CD14-positive monocyte (primary cell): ENCODE data around the gene PTGDS. TPM values are rescaled to one million over a fixed set of nuclear protein-coding genes. Genes with fewer than 3 reads are reported as not detected.

Source experiments
- DNase-seq, 3 donors: peaks; one replicate each; pipeline ENCODE4 v3.0.0-alpha.2; 2011 to 2022
- H2AFZ ChIP-seq: 2 replicates; pipeline ENCODE4 v1.6.0; 2012; ENCODE audit warnings: mild to moderate bottlenecking, low read depth, low read length, inconsistent platforms; ENCODE audit not compliant: insufficient read depth, poor library complexity, severe bottlenecking
- H3K27ac ChIP-seq, 2 donors: 1 replicate in 1 of 2; 2 replicates in 1 of 2; pipeline ENCODE4 v1.5.1; 2012 to 2013; ENCODE audit warnings: low read length in 2 of 2, control low read depth in 1 of 2, inconsistent platforms in 1 of 2, low read depth in 1 of 2, mild to moderate bottlenecking in 1 of 2
- H3K27me3 ChIP-seq, 2 donors: one replicate each; pipeline versions ENCODE4 v1.6.0 to v1.6.1; 2011 to 2013; ENCODE audit warnings: low read length in 2 of 2; ENCODE audit not compliant: control insufficient read depth in 2 of 2, insufficient read depth in 2 of 2
- H3K36me3 ChIP-seq, 2 donors: replicated peaks in 1 of 2; 1 replicate in 1 of 2; 2 replicates in 1 of 2; pipeline versions ENCODE4 v1.5.1 to v1.6.1; 2012 to 2013; ENCODE audit warnings: low read length in 2 of 2, control low read depth in 1 of 2, inconsistent platforms in 1 of 2, mild to moderate bottlenecking in 1 of 2; ENCODE audit not compliant: insufficient read depth in 2 of 2, control insufficient read depth in 1 of 2
- H3K4me1 ChIP-seq, 2 donors: 1 replicate in 1 of 2; 2 replicates in 1 of 2; pipeline versions ENCODE4 v1.5.1 to v1.6.1; 2012 to 2013; ENCODE audit warnings: low read length in 2 of 2, control low read depth in 1 of 2, inconsistent platforms in 1 of 2, mild to moderate bottlenecking in 1 of 2, moderate library complexity in 1 of 2; ENCODE audit not compliant: insufficient read depth in 2 of 2, control insufficient read depth in 1 of 2
- H3K4me2 ChIP-seq: replicated peaks from 2 replicates; pipeline ENCODE3; 2012; ENCODE audit warnings: low read length, moderate library complexity, mild to moderate bottlenecking; ENCODE audit not compliant: poor library complexity, severe bottlenecking; ENCODE audit errors: extremely low read depth
- H3K4me3 ChIP-seq, 3 experiments: fragments of 200-600 bp in 1 of 3; sonication (generic) in 1 of 3; replicated peaks in 1 of 3; 1 replicate in 2 of 3; 2 replicates in 1 of 3; pipeline ENCODE4 v1.5.1; 2011 to 2013; ENCODE audit warnings: low read length in 3 of 3, mild to moderate bottlenecking in 3 of 3, control low read depth in 2 of 3, low read depth in 2 of 3, inconsistent platforms in 1 of 3, moderate library complexity in 1 of 3
- H3K79me2 ChIP-seq: 2 replicates; pipeline ENCODE4 v1.6.0; 2012; ENCODE audit warnings: mild to moderate bottlenecking, control low read depth, inconsistent platforms, low read length, moderate library complexity; ENCODE audit not compliant: insufficient read depth
- H3K9ac ChIP-seq: 2 replicates; pipeline ENCODE4 v1.6.0; 2017; ENCODE audit warnings: low read length, mild to moderate bottlenecking; ENCODE audit not compliant: insufficient read depth, poor library complexity, severe bottlenecking
- H3K9me3 ChIP-seq, 2 donors: replicated peaks in 1 of 2; 1 replicate in 1 of 2; 2 replicates in 1 of 2; pipeline versions ENCODE4 v1.5.1 to v1.6.1; 2012 to 2013; ENCODE audit warnings: low read length in 2 of 2, control low read depth in 1 of 2; ENCODE audit not compliant: control insufficient read depth in 1 of 2, insufficient read depth in 1 of 2
- H4K20me1 ChIP-seq: 2 replicates; pipeline ENCODE4 v1.6.0; 2012; ENCODE audit warnings: mild to moderate bottlenecking, low read length, control low read depth, moderate library complexity; ENCODE audit not compliant: insufficient read depth
- H3K27ac Mint-ChIP-seq, 7 donors: one replicate each; pipeline ENCODE4 v1.8.0; 2020; ENCODE audit warnings: mild to moderate bottlenecking in 7 of 7, mixed read lengths in 7 of 7, moderate library complexity in 6 of 7, inconsistent platforms in 2 of 7
- H3K27me3 Mint-ChIP-seq, 3 donors: one replicate each; pipeline ENCODE4 v1.8.0; 2021 to 2022; ENCODE audit warnings: low read depth in 3 of 3, mild to moderate bottlenecking in 3 of 3, mixed read lengths in 3 of 3, moderate library complexity in 3 of 3, inconsistent platforms in 1 of 3
- H3K36me3 Mint-ChIP-seq, 2 donors: one replicate each; pipeline ENCODE4 v1.8.0; 2020; ENCODE audit warnings: mixed read lengths in 2 of 2, inconsistent platforms in 1 of 2, mild to moderate bottlenecking in 1 of 2
- H3K4me1 Mint-ChIP-seq: one replicate; pipeline ENCODE4 v1.8.0; 2020; ENCODE audit warnings: mild to moderate bottlenecking, mixed read lengths
- H3K4me3 Mint-ChIP-seq, 2 donors: one replicate each; pipeline ENCODE4 v1.8.0; 2020; ENCODE audit warnings: mild to moderate bottlenecking in 2 of 2, mixed read lengths in 2 of 2, moderate library complexity in 1 of 2
- H3K9me3 Mint-ChIP-seq, 7 donors: one replicate each; pipeline ENCODE4 v1.8.0; 2020 to 2022; ENCODE audit warnings: mixed read lengths in 7 of 7, mild to moderate bottlenecking in 6 of 7, moderate library complexity in 6 of 7, inconsistent platforms in 2 of 7
- WGBS: methylation state at CpG from one replicate; pipeline ENCODE4 v1.1.5; 2013; ENCODE audit warnings: missing lambda C conversion rate; ENCODE audit not compliant: insufficient coverage; 5-methylcytosine and 5-hydroxymethylcytosine counted together
- intact Hi-C, 2 donors: fragments of 100-400 bp; cut with micrococcal nuclease; formaldehyde crosslinking; loops; one replicate each; pipeline versions ENCODE4 v1.15.0 to v1.15.1; 2023
- polyA plus RNA-seq, 3 donors: library from polyadenylated mRNA; depleted of rRNA in 1 of 3; unstranded in 2 of 3; stranded (reverse) in 1 of 3; fragments of 300-500 nt in 2 of 3; fragments of >200 nt in 1 of 3; fragmentation: Illumina TruSeq in 2 of 3; gene quantifications; 1 replicate in 2 of 3; 2 replicates in 1 of 3; pipeline ENCODE4 v1.2.3, GENCODE V29; 2012 to 2021
- TF ChIP-seq, protein P1 (sequence below): fragments of 200-600 bp; IDR thresholded peaks from one replicate; pipeline ENCODE4 v1.8.0; 2022; ENCODE audit warnings: antibody characterized with exemption, mild to moderate bottlenecking

PTGDS gene
- polyA plus RNA-seq, 3 donors = 0.34 to 1.5 TPM; not detected in 1

DNA sequence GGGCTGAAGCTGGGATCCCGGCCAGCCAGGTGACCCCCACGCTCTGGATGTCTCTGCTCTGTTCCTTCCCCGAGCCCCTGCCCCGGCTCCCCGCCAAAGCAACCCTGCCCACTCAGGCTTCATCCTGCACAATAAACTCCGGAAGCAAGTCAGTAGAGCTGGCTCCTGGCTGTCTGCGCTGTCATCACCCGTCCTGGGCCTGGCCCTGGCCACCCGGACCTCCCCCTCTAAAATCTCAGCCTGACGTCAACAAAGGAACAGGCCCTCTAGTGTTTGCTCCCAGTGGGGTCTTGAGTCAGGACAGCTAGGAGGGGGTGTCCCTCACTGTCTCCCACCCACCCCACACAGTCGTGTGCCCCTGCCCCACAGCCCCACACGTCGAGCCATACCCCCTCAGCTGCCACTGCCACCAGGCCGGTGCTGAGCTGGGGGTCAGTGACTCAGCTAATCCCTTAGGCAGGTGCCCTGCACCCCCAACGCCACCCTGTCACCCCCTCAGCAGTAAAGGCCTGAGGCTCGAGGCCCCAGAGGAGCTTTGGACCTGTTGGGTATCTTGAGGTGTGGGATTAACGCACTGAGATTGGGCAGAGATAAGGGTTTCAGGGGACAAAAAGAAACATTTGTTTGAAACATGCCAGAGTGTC is 4.4 kb downstream of the PTGDS start:
- no peak for DNase-seq
- Histone ChIP-seq H3K27me3 (peaks cover 19 to 46% of the 10 kb centered on the region in 2 donors), H3K9ac (no peak overlapping the region), H3K27ac (no peak overlapping the region), H3K79me2 (no peaks in the 10 kb centered on the region), H3K4me2 (no peak overlapping the region), H3K9me3 (no peaks in the 10 kb centered on the region), H3K36me3 (no peaks in the 10 kb centered on the region), H3K4me1 (peaks cover 5 to 10% of the 10 kb centered on the region in 2 donors), H3K4me3 (no peak overlapping the region), H2AFZ (no peak overlapping the region), H4K20me1 (no peaks in the 10 kb centered on the region)
- Mint-ChIP-seq H3K4me3 (peak overlapping the region in 1 of 2 donors; percentile 6), H3K27ac (no peak overlapping the region), H3K4me1 (no peaks in the 10 kb centered on the region), H3K36me3 (peaks cover 0 to 3% of the 10 kb centered on the region in 2 donors), H3K9me3 (peaks cover 0 to 7% (median 0%) of the 10 kb centered on the region in 7 donors), H3K27me3 (peaks cover 39 to 68% (median 46%) of the 10 kb centered on the region in 3 donors)
- TF ChIP-seq, protein P1, sequence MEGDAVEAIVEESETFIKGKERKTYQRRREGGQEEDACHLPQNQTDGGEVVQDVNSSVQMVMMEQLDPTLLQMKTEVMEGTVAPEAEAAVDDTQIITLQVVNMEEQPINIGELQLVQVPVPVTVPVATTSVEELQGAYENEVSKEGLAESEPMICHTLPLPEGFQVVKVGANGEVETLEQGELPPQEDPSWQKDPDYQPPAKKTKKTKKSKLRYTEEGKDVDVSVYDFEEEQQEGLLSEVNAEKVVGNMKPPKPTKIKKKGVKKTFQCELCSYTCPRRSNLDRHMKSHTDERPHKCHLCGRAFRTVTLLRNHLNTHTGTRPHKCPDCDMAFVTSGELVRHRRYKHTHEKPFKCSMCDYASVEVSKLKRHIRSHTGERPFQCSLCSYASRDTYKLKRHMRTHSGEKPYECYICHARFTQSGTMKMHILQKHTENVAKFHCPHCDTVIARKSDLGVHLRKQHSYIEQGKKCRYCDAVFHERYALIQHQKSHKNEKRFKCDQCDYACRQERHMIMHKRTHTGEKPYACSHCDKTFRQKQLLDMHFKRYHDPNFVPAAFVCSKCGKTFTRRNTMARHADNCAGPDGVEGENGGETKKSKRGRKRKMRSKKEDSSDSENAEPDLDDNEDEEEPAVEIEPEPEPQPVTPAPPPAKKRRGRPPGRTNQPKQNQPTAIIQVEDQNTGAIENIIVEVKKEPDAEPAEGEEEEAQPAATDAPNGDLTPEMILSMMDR = no peak
- intact Hi-C loops = no loop called here
- 92% methylated on average over 8 of the region's 17 CpGs for WGBS

DNA sequence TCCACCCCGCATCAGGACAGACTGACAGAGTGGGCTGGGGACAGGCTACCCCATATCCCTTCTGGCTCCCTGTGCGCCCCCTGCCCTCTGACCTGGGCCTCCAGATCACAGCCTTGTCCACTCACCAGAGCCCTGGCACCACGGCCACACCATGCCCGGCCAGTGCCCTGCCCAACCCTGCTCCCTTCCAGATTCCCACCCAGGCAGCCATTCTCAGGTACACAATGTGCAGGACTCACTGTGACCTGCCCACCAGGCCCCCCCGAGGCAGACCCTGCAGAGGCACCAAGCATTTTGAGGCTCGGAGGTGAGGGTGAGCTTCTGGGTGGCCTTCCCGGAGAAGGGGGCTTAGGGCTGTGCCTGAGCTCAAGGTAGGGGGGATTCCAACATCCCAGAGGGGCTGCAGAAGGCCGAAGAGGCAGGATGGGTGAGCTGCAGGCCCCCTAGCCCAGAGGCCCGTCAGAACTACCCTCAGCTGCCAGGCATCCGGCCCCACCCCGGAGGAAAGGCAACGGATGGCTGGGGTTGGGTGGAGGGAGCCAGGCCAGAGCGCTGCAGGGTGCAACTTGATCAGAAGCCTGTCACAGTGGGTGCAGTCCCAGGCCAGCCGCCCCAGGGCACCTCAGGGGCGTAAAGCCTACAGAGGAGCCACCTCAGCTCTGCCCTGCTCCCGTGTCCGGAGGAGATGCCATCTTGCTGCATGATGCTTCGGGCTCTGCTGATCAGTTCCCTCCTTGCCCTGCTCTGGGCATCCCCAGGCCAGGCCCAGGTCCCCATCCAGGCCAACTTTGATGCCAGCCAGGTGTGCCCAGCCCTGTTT is 5.1 kb downstream of the PTGDS start, which contains the start of gene LCNL1:
Gene LCNL1, plus strand, starts transcription at position 762 of the 820 bp plus-strand sequence. CDS start 594 bp downstream, outside the sequence.
- peaks cover 5 to 8% of the 10 kb centered on the region in 2 donors for H3K4me1 ChIP-seq
- peaks cover 19 to 44% of the 10 kb centered on the region in 2 donors for H3K27me3 ChIP-seq
- H3K4me3 ChIP-seq = no peak within 1 kb of the TSS
- Mint-ChIP-seq H3K27me3 (peaks cover 45 to 68% (median 49%) of the 10 kb centered on the region in 3 donors), H3K4me3 (peak within 1 kb of the TSS in 1 of 2 donors; percentile 46), H3K36me3 (peaks cover 0 to 3% of the 10 kb centered on the region in 2 donors), H3K4me1 (no peaks in the 10 kb centered on the region), H3K27ac (peak within 1 kb of the TSS in 1 of 7 donors; percentile 66), H3K9me3 (peaks cover 0 to 7% (median 0%) of the 10 kb centered on the region in 7 donors)
- H3K36me3 ChIP-seq = no peaks in the 10 kb centered on the region
- no peaks in the 10 kb centered on the region for H3K79me2 ChIP-seq
- H3K4me2 ChIP-seq = no peak within 1 kb of the TSS
- H2AFZ ChIP-seq = no peak within 1 kb of the TSS
- no peaks in the 10 kb centered on the region for H4K20me1 ChIP-seq
- no peak within 1 kb of the TSS for H3K9ac ChIP-seq
- H3K9me3 ChIP-seq = no peaks in the 10 kb centered on the region
- intact Hi-C loops = no loop called here
- TF ChIP-seq, protein P1 = no peak
- 90% methylated on average over 16 of the region's 18 CpGs for WGBS
- DNase-seq = no peak
- no peak within 1 kb of the TSS for H3K27ac ChIP-seq
